IPS-18c (cell line): Measurements from ENCODE around the gene KMT2C.
"Not testable (repeated sequence)": the region's sequence is repeated elsewhere in the genome, so short reads cannot be mapped to it uniquely, and the experiment has no call there.

Experiments used
- H3K4me3 ChIP-seq: 2 replicates; pipeline ENCODE4 v1.7.0; 2013; ENCODE audit warnings: low read depth, mild to moderate bottlenecking, low read length, moderate library complexity; ENCODE audit not compliant: insufficient read depth
- H3K9me3 ChIP-seq: one replicate; pipeline ENCODE4 v1.6.1; 2013; ENCODE audit warnings: mild to moderate bottlenecking, low read length, moderate library complexity; ENCODE audit not compliant: control insufficient read depth, insufficient read depth

KMT2C gene

GRCh38 chr7:152383341-152384234, 52.2 kb downstream of the KMT2C start:
- H3K4me3 ChIP-seq, result no peak overlapping the region
- H3K9me3 ChIP-seq, result no peaks in the 10 kb centered on the region

- Histone ChIP-seq H3K9me3 (no peaks in the 10 kb centered on the region), H3K4me3 (no peak overlapping the region)
Measured at GRCh38 chr7:152382244-152382643, 53.6 kb downstream of the KMT2C start.

GRCh38 chr7:152380931-152381578, 54.7 kb downstream of the KMT2C start:
- not testable (repeated sequence) for H3K9me3 ChIP-seq, H3K4me3 ChIP-seq

- H3K4me3 ChIP-seq, H3K9me3 ChIP-seq: not testable (repeated sequence)
Measured at GRCh38 chr7:152378497-152378896, 57.3 kb downstream of the KMT2C start.

- not testable (repeated sequence) for H3K4me3 ChIP-seq, H3K9me3 ChIP-seq
Measured at GRCh38 chr7:152376716-152377484, 58.9 kb downstream of the KMT2C start.

GRCh38 chr7:152370297-152370696, 65.5 kb downstream of the KMT2C start:
- Histone ChIP-seq H3K4me3 (no peak overlapping the region), H3K9me3 (no peaks in the 10 kb centered on the region)

- Histone ChIP-seq H3K4me3 (no peak overlapping the region), H3K9me3 (no peaks in the 10 kb centered on the region)
Measured at GRCh38 chr7:152369518-152369917, 66.3 kb downstream of the KMT2C start.

GRCh38 chr7:152367170-152367569, 68.6 kb downstream of the KMT2C start:
- Histone ChIP-seq H3K9me3 (no peaks in the 10 kb centered on the region), H3K4me3 (no peak overlapping the region)

- H3K9me3 ChIP-seq, result no peaks in the 10 kb centered on the region
- no peak overlapping the region for H3K4me3 ChIP-seq
Measured at GRCh38 chr7:152366662-152367061, 69.1 kb downstream of the KMT2C start.

- no peaks in the 10 kb centered on the region for H3K9me3 ChIP-seq
- H3K4me3 ChIP-seq, result no peak overlapping the region
Measured at GRCh38 chr7:152365982-152366603, 69.7 kb downstream of the KMT2C start.

GRCh38 chr7:152363798-152364197, 72.0 kb downstream of the KMT2C start:
- H3K9me3 ChIP-seq, result no peaks in the 10 kb centered on the region
- H3K4me3 ChIP-seq, result no peak overlapping the region

- no peak overlapping the region for H3K4me3 ChIP-seq
- H3K9me3 ChIP-seq, result no peaks in the 10 kb centered on the region
Measured at GRCh38 chr7:152362128-152362926, 73.5 kb downstream of the KMT2C start.

GRCh38 chr7:152355474-152356057, 80.2 kb downstream of the KMT2C start:
- Histone ChIP-seq H3K9me3 (no peaks in the 10 kb centered on the region), H3K4me3 (no peak overlapping the region)

GRCh38 chr7:152354061-152354460, 81.7 kb downstream of the KMT2C start:
- Histone ChIP-seq H3K4me3 (no peak overlapping the region), H3K9me3 (no peaks in the 10 kb centered on the region)

- H3K9me3 ChIP-seq, H3K4me3 ChIP-seq: not testable (repeated sequence)
Measured at GRCh38 chr7:152353281-152353680, 82.5 kb downstream of the KMT2C start.

GRCh38 chr7:152351747-152352146, 84.1 kb downstream of the KMT2C start:
- not testable (repeated sequence) for H3K4me3 ChIP-seq, H3K9me3 ChIP-seq
